ENCODE results near the gene IGFBP2.
A peak's percentile ranks its signal among the peaks of the same experiment; 100 is the strongest.

Gene IGFBP2

DNA sequence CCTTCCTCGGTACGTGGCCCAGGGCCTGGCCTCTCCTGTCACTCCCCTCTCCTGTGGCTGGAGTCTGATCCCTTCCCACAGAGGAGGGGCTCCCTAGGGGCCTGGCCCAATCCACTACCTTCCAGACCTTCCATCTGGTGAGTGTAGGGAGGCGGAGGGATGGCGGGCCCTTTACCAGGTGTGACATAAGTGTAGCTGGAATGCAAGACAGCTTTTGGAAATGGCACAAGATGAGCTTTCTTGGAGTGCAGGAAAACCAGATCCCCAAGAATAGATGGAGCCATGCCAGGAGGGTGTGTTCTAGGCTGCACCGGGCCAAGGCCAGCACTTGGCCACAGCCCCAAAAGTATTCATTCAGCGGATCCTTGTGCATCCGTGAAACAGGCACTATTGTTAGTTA lies 32.0 kb downstream of the IGFBP2 start:
- DNase-seq, result peak; percentile 6

DNA sequence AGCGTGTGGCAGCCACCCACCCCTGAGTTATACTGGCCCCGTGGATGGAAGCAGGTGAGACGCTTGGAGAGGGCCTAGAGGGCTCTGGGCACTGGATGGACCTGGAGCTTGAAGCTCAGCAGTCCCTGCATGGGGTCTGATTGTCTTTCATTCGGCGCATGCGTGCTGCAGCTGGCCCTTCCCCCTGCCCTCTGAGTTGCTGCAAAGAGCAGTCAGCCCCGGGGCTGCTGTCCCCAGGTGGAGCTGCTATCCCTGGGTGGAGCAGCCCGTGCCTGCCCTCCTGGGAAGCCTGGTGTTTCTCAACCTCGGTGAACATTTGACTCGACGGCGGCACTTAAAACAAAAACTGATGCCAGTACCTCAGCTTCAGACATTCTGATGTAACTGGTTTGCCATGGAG lies 32.5 kb downstream of the IGFBP2 start:
- no peak for DNase-seq

DNA sequence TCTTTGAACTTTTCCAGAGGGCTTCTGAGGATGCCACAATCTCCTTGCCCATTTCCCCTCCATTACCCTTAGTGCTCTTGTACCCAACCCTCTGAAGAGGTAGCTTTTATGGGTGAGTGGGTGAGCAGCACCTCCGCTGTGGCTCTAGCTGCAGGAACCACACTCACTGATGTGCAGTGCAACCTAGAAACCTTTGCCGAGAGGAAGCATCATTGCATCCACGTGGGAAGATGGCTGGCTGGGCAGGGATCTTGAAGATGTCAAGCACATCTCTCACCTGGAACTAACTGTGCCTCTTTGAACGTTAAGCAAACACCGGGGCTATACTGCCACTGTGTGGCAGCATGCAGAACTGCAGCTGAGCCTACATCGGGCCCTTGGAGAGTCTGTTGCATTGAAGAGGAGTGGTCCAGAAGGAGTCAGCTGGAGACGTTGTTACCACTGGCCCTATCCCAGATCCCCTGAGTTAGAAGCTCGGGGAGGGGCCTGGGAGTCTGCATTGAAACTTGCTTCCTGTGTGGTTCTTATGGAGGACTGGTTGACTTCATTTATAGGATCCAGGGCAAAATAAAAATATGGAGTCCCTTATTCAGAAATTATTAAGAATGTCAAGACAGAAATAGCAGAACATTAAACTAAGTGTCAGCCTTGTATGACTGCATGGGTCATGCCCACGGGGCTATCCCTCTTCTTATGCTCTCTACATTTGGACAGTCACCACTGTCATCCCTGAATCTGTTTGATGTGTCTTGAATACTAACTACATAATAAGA lies 33.4 kb downstream of the IGFBP2 start:
- DNase-seq, result peak; percentile 77

DNA sequence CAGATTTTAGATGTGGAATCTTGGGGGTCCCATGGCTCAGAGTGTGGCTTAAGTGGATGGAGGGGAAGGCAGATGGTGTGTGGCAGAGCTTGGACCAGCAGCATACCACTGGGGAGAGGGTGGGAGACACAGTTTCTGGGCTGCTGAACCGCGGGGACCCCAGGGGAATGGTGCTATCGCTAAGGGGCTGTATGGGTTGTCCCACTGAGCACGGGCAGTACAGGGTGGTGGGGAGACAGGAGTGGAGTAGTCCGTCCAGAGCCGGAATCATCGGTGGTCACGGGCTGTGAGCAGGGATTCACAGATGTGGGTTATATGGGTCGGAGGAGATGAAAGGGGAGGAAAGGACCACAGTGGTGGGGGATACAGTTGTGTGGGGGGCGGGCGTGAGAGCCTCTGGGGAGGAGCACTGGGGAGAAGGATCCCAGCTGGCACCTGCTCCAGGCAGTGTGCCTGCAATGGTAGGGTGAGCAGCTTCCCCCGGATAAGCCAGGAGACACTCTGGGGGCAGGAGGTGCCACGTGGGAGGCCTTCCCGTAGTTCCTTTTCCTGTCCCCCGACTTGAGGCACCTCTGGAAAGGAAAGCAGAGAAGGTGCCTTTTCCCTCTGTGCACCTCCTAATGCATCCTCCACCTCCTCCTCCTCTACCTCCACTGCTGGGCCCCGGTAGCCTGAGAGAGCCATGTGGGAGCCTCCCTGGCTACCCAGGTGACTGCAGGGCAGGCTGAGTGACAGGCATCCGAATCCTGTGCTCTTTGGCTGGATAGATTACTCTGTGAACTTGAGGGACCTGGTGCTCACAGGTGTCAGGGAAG lies 37.3 kb downstream of the IGFBP2 start:
- DNase-seq, result no peak

DNA sequence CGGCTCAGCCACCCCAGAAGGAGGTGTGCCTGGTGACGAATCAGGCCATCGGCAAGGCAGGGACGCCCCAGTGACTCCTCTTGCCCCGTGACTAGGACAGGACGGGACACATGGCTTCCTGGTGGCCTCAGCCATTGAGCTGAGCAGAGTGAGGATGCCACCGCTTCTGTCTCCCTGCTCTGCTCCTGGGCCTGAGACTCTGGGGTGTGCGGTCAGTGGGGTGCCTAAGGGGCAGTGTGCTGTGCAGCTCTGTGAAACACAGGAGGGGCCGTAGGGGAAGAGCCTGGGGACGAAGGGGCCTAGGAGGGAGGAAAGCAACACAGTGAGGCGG lies 37.8 kb downstream of the IGFBP2 start:
- no peak for DNase-seq

DNA sequence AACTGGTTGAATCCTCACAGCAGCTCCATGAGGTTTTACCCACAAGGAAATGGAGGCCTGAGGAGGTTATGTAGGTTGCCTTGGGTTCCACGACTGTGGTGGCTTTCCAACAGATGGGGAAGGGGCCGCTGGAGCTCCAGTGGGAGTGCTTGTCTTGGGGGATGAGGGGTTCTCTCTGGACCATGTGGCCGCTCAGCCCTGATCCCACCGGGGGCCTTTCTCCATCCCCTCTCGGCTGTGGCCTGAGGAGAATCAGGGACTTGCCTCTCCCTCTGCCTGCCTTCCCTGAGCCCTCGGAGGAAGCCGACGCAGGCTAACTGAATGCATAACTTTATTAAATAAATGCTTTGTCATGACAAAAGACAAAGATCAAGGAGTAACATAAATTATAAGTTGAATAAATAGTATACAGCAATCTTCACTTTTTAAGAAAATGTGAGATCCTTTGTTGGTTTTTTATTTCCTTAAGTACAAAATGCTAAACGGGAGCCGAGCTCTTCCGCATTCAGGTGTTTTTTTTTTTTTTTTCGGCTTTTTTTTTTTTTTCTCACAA lies 38.6 kb downstream of the IGFBP2 start:
- no peak for DNase-seq

DNA sequence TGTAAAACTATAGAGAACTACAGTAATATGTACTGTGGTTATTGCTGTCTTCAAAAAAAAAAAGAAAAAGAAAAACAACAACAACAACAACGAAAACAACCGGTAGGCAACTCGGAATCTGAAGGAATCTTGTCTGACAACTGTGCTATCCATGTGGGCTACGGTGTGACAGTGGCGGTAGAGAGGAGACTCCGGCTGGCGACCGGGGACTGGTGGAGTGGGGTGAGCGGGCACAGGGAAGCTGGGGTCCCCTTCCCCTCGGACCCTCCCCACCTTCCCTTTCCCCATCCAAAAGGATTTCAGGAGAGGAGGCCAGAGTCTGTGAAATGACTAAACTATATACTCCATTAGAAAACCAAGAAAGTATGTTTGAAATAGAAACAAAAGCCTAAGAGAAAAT lies 39.2 kb downstream of the IGFBP2 start:
- DNase-seq, result no peak

DNA sequence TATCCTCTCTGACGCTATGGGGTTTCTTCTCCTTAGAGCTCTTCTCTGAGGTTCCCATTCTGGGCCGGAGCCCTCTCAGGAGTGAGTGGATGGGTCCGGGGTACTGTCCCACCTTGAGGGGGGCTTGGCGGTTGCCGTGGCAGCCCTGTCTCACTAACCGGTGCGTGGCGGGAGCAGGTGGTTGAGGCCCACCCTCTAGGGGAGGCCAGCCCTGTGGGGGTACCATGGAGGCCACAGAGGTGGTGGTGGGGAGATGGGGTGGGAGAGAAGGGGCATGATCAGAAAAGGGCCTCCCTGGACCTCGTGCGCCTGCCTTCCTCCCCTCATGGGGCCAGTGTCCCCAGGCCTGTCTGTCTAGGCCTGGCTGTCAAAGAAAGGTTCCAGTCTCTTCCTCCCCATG lies 39.8 kb downstream of the IGFBP2 start:
- no peak for DNase-seq

DNA sequence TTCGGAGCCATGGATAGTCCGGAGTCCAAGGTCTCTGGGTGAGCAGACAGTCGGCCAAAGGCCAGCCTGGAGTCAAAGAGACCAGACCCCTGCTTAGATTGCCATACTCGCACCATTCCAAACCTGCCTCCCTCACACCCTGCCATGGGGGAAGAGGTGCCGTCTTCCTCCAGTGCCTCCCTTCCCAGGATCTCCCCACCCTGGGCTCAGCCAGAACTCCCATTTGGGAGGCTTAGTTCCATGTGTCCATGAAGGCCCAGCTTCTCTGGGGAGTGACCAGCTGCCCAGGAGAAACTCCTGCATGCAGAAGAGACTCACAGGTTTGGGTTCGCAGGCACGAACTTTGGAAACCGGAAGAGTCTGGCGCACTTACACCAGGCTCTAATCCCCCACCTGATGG lies 40.4 kb downstream of the IGFBP2 start:
- DNase-seq, result no peak

DNA sequence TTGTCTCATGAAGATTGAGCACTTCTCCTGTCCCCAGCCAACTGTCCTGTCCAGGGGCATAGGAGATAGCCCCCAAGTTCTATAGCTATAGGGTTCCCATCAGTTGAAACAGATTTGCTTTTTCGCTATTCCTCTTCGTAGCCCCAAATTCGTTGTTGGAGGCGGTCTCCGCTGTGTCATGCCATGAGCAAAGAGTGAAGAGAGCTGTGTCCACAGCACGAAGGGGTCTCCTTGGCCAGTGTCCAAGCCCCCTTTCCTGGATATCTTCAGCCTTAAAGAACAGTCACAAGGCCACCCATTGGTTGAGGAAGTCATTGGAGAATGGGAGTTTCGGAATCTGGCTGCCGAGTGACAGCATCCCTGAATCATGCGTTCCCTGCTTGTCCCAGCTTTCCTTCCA lies 41.2 kb downstream of the IGFBP2 start:
- DNase-seq, result no peak

DNA sequence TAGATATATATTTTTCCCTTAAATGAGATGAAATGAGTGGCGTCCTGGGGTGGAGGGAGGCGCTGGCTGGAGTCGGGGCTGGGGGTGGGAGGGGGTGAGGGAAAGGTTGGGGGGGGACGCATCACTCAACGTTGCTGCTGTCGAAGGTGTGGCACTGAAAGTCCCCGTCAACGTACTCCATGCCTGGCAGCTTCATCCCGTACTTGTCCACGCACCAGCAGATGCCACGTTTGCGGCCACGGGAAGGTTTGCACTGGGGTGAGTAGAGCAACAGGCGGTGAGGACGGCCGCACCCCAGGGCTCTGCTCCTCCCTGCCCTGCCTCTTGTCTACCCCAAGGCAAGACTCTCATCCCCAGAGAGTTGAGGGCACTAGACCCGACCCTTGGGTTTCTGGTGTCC lies 43.4 kb downstream of the IGFBP2 start:
- no peak for DNase-seq

DNA sequence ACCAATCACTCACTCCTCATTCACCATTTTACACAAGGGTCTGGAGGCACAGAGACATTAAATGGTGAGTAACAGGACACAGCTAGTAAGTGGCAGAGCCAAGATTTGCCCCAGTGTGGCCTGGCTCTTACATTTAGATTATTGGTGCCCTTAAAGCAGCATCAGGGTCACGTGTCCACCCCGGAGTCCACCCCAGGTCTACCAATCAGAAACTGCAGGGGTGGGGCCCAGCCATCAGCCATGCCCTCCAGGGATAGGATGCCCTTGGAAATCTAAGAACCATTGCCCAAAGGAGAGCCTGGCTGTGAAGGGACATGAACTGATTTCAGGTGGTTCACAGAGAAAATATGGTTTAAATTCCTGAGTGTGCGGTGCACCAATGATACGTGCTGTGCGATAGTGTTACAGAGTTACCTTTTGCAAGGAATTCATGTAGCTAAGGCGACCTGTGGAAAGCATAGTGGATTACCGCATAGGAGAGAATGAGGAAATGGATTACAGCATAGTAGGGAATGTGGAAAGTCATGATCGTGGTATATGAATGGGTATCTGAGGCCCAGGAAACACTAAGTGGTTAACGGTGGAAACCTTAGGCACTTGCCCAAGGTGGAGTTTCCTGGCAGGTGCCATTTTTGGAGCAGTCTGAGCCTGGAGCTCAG lies 44.3 kb downstream of the IGFBP2 start:
- DNase-seq, result no peak

DNA sequence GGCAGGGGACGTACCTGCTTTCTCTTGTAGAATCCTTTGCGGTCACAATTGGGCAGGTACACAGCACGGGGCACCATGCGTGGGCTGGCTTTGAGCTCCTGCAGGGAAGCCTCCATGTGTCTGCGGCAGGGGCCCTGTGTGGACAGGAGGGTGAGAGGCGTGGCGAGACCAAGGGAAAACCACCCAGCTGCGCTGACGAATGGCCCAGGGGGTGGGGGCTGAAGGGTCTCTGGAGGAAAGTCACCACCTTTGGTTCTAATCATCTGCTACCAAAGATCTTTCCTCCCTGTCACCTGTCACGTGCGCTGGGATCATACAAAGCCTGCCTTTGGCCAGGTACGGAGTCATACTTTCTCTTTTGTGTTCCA lies 44.9 kb downstream of the IGFBP2 start:
- no peak for DNase-seq

DNA sequence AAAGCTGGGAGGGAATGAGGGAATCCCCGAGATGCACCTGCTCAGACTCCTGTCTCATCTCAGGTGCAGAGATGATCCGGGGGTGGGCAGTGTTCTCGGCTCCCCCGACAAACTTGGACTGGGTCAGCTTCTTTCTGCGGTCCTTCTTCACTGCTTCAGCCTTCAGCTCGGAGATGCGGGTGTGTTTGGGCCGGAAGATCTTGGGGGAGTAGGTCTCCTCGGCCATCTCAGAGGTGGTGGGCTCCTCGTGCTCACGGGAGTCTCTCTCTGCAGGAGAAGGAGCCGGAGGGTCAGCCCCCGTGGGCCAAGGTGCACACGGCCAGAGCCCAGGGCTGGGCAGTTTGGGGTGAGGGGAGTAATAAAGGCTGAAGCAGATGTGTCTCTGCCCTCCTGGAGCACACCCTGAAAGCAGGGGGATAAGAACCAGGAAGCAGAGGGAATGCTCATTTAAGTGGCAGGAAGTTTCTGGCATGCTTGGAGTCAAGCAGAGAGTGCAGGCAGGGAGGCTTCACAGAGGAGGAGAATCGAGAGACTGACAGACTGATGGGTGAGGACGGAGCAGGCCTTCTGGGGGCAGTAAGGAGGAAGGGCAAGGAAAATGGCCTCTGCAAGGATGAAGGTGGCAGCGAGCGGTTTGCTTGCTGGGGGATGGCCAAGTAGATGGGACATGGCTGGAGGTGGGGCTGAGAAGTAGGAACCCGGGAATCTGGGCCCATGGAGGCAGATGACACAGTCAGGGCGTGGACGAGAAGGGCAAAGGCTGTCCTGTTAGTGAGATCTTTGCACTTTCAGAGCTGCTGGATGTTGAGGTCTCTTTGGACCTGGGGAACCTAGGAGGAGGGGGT lies 45.8 kb downstream of the IGFBP2 start:
- DNase-seq, result no peak

DNA sequence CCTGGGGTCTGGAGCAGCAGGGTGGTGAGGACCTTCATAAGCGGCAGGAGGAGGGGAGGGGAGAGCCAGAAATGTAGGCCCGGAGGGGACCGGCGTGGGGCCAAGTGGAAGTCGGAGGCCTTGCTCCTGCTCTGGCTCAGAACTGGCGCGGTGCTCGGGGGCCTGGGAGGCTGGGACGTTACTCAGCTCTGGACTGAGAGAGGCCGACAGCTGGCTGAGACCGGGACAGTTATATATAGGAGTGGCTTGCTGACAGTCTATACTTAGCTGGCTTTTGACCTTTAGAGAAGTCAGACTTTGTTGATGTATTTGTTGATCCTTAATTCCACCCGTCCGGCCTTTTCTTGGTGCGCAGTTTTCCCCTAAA lies 46.4 kb downstream of the IGFBP2 start:
- no peak for DNase-seq

DNA sequence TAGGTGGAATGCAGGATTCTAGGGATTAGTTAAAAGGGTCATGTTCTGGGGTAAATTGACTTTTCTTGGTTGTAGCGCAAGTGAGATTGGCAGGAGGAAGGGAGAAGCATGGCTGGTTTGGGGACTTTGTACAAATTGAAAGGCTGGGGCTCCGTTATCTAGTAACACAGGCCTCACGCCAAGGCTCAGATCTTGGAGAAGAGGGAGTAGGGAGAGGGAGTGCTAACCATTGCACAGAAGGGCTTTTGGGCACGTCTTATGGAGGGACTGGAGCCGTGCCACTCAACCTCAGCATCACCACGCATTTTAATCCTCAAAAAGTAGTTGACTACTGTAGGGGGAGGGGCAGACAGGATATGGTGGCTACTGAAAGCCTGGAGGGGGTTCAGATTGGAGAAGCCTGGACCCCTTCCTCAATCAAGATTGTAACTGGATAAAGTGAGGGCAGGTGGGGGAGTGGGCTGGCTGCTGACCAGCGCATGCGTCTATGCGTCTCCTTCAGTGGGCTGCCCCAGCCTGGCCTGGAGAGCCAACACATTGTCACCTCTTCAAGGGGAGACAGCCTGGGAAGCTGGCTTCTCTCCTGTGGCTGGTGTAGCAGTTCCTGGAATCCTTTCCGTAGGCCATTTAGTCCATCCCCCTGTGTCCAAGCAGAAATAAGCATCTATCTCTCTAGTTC lies 47.9 kb downstream of the IGFBP2 start:
- DNase-seq, result no peak

DNA sequence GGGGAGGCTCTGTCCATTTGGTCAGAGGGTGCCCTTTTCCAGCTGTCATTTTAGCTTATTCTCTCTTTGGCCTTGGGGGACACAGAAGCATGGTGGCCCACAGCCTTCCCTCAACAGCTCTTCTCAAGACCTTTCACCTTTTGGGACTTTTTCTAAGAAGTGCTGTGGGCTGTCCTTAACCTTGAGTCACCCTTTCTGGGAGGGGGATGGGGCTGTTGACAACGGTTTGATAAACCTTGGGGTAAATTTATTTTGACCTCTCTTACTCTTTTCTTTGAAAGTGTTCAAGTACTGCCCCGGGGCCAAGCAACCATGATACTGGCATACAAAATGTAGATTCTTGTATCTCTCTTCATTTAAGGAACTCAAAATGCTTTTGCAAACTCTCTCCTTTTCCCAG lies 48.5 kb downstream of the IGFBP2 start:
- DNase-seq, result no peak

DNA sequence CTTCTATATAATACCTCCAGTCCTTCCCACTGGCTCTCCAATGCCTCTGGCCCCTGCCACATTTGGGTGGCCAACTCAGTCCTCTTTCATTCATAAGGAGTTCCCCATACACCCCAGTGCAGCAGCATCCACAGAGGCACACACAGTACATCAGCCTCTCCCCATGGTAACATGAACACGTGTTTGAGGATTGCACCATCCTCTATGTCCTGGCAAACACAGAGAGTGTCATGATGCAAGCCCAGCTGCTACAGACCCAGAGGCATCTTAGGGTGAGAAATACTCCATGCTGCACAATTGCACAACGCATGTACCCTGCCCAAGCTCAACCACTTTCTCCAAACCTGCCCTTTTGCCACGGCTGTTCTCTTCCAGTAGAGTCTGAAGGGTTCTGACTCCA lies 50.6 kb downstream of the IGFBP2 start:
- DNase-seq, result no peak

DNA sequence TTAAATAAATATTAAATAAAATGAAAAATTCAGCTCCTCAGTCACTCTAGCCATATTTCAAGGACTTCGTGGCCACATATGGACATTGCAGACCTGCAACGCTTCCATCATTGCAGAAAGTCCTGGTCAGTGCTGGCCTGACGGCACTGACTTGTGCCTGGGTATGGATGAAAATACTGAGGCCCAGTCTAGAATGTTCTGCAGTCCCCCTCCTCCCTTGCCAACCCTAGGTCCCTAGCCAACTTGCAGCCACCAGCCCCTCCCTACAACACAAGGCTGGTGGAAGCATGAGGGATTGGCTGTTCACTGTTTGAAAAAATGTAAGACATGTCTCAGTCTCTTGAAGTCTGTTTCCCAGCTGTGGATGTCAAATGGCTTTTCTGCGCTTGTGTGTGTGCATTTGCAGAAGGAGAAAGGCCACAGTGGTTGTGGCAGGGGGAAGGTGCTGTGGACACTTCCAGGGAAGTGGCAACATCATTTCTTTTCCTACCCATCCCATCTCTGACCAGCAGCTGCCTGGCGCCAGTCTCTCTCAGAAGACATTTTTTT lies 52.2 kb downstream of the IGFBP2 start:
- no peak for DNase-seq

DNA sequence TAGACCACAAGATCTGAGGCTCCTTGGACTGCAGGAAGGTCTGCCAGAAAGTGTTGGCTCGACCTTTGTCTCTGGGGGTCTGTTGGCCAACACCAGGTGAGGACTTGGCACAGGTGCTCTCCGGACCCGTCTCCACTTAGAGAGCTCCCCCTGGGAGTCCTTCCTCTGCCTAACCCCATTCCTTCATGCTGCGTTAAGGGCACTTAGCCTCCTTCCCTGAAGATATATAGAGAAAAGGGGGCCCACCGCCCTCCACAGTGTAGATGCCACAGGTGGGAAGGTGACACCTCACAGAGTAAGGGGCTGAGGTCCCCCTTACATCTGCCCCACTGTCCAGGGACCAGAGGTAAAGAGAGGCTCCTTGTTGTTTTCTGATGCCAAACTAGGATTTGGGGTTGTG lies 53.9 kb downstream of the IGFBP2 start:
- DNase-seq, result no peak

DNA sequence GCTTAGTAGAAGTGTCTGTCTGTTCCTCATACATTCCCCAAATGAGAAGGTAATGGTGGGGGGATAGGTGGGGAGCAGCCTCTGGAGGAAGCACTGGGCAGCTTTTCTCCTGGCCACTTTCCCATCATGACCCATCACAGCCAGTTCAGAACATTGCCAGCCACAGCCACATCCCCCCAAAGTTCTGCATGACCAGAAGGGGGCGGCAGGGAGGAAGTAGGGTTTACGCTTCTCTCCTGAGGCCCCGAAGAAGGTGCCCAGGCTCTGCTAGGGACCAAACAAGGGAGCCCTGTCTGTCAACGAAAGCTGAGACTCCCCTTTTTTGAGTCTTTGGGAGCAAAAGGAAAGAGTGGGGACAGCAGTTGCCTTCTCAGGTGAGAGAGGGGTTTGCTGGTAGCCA lies 54.4 kb downstream of the IGFBP2 start:
- no peak for DNase-seq

DNA sequence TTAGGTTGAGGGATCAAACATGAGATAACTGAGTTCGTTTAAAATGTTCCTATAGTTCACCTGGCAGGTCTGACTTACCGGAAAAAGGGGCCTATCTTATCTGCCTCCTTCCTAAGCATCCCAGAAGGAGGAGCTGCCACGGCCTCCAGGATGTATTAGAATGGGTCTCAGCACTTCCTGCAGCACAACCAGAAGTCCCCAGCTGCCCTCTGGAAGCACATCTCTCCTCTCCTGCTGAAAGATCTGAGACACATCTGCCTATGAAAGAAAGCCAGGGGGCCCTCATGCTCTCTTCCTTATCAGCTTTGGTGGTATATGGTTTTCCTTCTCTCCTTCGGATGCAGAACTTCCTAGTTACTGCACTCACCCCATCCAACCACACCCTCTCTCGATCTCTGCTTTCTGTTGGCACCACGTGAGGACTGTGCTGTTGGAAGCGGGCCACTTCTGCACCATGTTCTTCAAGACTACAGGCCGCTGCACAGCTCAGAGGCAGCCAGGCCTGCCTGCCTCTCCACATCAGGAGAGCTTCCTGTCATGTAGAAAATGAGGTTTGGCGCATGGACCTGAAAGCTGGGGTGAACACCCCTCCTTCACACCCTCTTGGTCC lies 55.6 kb downstream of the IGFBP2 start:
- DNase-seq, result no peak
